ENCODE data around the gene SLC17A8. TPM values are rescaled to one million over a fixed set of nuclear protein-coding genes. Genes with fewer than 3 reads are reported as not detected.

The SLC17A8 gene
- 0.06 TPM in 1 of 5 replicates, not detected in the others for total RNA-seq (2022; extraction: Qiagen RNA extraction; ENCODE audit: low read depth)

GRCh38 chr12:100356644-100357223 is at the start of gene SLC17A8:
TSS of gene SLC17A8 (plus strand) at chr12:100357074. CDS start at chr12:100357392, 318 bp downstream.

Other genes with a start within 250 kb of the SLC17A8 start
- gene BLTP3B, start 214.2 kb upstream of the SLC17A8 start, total RNA-seq (2022; extraction: Qiagen RNA extraction; ENCODE audit: low read depth) = 8.1 to 12.5 TPM (median 11.4 TPM) in 5 replicates
- 11.4 to 29.3 TPM (median 23.7 TPM) in 5 replicates for gene ACTR6, start 156.3 kb upstream of the SLC17A8 start, total RNA-seq (2022; extraction: Qiagen RNA extraction; ENCODE audit: low read depth)
- 0.72 to 2.1 TPM (median 1.1 TPM) in 5 replicates for gene DEPDC4, start 90.0 kb upstream of the SLC17A8 start, total RNA-seq (2022; extraction: Qiagen RNA extraction; ENCODE audit: low read depth)
- gene SCYL2, start 89.9 kb upstream of the SLC17A8 start, total RNA-seq (2022; extraction: Qiagen RNA extraction; ENCODE audit: low read depth) = 11.9 to 22.9 TPM (median 18.8 TPM) in 5 replicates
- 0.09 TPM in 1 of 5 replicates, not detected in the others for gene NR1H4, start 116.8 kb downstream of the SLC17A8 start, total RNA-seq (2022; extraction: Qiagen RNA extraction; ENCODE audit: low read depth)
- 4.8 to 10.5 TPM (median 8.4 TPM) in 5 replicates for gene GAS2L3, start 216.6 kb downstream of the SLC17A8 start, total RNA-seq (2022; extraction: Qiagen RNA extraction; ENCODE audit: low read depth)

All from A549 treated with ZK216348 at 1 μM for 4 hours (cell line).